Effector CD4-positive, alpha-beta T cell (primary cell): Measurements from ENCODE around the gene PLK3.
A peak's percentile ranks its signal among the peaks of the same experiment; 100 is the strongest.
"Not testable (repeated sequence)": the region's sequence is repeated elsewhere in the genome, so short reads cannot be mapped to it uniquely, and the experiment has no call there.

Source experiments
- DNase-seq: peaks from one replicate; pipeline ENCODE4 v3.0.0-alpha.2; 2020

PLK3 gene

DNA sequence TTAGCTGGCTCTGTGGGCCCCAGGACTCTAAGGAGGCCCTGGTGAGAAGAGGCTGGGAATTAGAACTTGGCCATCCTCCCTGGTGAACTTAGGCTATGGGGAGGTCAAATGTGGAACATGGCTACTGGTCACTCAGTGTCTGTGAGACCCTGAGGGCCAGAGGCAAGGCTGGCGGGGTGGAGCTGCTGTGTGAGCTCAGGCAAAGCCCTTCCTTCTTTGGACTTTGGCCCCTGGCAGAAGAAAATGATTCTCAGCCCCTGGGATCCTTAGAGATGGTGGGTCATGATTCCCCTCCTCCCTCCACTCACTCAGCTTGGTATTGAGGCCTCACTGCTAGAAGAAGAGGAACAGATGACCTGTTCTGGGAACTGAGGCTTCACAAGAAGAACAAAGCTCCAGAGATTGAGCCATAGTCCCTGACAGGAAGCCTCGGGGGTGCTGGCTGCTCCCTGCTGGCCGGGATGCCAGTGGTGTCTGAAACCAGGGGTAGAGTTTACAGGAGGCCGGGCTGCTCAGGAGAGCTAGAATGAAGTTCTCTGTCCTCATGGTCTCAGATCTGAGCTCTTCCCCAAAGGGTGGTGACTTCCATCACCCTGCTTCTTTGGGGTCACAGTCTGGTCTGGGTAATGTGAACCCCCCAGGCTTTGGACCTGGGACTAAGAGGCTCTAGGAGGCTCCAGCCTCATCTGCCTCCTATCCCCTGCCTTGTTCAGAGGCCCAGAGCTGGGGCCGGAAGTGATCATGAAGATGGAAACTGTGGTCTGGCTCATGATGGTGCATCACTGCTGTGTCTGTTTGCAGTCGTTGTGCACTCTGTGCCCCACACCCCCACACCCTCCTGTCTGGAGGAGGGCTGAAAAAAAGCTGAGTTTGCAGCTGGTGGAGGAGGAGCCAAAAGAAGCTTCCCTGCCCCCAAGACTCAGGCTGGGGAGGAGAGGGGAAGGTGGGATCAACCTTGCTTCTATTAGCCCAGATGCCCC lies 9.1 kb downstream of the PLK3 start:
- peak; percentile 86 for DNase-seq

DNA sequence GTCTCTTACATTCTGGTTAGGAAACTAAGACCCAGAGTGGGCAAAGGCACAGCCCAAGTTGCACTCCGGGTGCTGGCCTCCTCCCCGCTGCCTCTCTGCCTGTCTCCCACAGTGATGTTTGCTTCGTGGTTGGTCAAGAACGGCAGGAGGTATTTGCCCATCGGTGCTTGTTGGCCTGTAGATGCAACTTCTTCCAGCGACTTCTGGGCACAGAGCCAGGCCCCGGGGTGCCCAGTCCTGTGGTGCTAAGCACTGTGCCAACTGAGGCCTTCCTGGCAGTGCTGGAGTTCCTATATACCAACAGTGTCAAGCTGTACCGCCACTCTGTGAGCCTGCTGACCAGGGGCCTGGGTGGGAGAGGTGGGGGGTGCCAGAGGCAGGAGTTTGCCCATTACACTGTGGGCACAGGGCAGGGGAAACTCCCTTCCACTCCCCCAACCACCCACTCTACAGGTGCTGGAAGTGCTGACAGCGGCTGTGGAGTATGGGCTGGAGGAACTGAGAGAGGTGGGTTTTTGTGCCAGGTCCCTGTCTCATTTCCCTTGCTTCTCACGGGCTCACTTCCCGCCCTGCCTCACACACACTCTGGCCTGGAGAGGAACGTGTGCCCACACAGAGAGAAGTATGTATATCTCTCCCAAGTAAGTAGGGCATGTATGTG lies 10.1 kb downstream of the PLK3 start:
- DNase-seq, result peak; percentile 28

DNA sequence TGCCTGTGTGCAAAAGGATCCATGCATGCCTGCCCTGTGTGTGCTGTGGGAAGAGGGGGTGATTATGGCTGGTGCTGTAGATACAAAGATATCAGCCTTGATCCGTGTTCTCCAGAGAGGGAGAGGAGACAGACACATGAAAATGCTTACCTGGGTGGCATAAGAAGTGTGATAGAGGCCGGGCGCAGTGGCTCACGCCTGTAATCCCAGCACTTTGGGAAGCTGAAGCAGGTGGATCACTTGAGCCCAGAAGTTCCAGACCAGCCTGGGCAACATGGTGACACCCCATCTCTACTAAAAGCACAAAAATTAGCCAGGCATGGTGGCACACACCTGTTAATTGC lies 10.6 kb downstream of the PLK3 start:
- DNase-seq, result not testable (repeated sequence)

DNA sequence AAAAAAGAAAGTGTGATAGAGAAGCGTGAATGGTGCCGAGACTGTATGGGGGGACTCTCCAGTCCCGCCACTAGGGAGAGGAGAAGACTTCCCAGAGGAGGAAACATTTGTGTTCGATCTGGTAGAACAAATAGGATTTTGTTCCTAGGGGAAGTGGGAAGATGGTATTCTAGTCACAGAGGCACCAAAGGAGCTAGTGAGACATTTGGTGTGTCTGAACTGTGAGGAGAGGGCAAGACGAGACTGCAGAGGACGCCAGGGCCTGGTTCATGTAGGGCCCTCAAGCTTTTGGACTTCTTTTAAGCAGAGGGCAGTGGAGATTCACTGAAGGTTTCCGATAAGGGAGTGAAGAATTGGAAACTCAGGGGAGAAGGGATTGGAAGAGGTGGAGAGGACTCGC lies 11.1 kb downstream of the PLK3 start:
- DNase-seq, result no peak

DNA sequence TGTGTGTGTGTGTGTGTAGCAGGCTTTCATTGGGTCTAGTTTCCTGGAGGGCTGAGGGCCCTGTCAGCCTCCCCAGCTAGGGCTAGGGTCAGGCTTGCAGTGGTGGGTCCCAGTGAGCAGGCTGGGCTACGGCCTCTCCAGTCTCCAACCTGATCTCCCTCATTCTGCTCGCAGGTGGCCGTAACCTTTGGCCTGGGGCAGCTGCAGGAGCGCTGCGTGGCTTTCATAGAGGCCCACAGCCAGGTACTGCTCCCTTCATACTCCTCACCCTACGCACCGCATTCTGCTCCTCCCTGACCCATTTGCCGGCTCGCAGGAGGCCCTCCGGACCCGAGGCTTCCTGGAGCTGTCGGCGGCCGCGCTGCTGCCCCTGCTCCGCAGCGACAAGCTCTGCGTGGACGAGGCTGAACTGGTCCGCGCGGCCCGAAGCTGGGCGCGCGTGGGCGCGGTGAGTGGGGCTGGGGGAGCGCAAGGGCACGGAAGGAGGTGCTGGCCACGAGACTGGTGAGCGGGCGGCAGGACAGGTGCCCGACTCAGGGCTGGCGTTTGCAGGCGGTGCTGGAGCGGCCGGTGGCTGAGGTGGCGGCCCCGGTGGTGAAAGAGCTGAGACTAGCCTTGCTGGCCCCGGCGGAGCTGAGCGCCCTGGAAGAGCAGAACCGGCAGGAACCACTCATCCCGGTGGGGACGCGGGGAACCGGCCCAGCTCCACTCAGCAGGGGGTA lies 12.8 kb downstream of the PLK3 start:
- DNase-seq, result no peak

DNA sequence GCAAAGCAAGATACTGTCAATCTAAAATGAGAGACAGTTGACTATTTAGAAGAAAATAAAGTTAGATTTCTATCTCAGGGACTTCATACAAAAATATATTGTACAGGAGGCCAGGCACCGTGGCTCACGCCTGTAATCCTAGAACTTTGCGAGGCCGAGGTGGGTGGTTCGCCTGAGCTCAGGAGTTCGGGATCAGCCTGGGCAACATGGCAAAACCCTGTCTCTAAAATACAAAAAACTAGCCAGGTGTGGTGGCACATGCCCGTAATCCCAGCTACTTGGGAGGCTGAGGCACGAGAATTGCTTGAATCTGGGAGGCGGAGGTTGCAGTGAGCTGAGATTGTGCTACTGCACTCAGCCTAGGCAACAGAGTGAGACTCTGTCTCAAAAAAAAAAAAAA lies 15.7 kb downstream of the PLK3 start:
- DNase-seq, result not testable (repeated sequence)

DNA sequence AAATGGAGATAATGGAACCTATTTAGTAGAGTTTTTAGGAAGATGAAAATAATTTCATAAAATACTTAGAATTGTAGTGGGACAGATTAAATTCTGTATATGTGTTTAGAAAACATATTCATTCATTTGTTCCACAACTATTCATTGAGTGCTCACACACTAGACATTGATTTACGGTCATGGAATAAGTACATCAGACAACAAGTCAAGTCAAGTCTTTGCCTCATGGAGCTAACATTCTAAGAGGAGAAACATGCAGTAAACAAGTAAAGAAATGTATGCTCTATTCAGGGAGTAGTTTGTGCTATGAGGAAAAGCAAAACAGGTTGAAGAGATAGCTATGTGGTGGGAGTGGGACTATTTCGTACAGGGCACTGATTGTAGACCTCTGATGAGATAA lies 17.1 kb downstream of the PLK3 start:
- no peak for DNase-seq

DNA sequence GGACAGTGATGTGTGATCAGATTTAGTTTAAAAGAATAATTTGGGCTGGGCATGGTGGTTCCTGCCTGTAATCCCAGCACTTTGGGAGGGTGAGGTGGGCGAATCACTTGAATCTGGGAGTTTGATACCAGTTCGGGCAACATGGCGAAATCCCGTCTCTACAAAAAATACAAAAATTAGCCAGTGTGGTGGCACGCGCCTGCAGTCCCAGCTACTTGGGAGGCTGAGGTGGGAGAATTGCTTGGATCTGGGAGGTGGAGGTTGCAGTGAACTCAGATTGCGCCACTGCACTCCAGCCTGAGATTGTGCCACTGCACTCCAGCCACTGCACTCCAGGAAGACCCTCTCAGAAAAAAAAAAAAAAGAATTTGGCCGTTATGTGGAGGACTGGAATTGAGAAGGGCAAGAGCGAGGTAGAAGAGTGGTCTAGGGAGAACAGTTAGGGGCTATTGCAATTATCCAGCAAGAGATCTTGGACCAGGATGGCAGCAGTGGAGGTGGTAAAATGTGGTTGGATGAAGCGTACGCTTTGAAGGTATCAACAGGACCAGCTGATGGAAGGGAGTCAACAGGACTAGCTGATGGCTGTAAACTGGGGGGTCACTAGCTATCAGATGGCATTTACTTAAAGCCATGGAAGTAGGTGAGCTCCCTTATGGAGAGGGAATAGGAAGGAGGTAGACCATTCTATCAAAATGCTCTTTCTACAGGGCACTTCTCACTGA lies 17.8 kb downstream of the PLK3 start:
- DNase-seq, result no peak

DNA sequence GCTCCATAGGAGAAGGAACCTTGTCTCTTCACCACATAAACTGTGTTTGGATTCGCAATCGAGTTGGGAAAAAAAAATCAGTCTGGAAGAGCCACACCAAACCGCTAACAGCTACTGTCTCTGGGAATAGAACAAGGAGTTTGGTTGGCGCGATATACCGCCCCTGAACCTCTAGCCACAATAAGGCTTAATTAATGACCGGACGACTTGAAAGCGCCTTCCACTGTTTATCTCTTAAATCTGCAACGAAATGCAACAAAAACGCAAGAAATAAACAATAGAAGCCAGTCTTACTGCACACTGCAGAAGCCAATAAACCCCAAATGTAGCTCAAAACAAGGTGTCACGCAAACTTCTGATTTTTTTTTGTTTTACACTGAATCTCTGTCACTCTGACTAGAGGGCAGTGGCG lies 19.0 kb downstream of the PLK3 start:
- no peak for DNase-seq

DNA sequence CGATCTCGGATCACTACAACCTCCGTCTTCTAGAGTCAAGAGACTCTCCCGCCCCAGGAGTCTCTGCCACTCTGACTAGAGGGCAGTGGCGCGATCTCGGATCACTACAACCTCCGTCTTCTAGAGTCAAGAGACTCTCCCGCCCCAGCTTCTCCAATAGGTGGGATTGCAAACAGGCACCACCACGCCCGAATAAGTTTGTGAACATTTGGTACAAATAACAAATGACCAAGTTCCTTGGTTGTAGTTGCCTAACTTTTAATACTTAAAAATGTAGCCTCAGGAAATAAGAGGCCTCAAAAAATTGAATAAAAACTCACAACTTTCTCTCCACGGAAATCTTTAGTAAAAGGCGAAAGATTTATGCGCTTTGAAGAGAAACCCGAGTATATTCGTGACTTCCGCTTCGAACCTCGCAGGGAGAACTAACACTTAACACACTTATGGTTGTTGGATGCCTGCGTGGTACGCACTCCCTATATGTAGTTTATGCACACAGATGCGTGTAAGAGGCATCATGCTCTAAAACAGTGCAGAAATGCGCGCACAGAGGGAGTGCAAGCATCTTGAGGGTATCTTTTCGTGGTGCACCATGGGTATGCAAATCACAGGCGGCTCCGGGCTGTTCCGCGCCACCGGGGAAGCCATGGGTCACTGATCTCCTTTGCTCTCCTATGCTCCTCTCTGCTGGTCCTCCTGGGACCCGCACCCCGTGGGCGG lies 19.6 kb downstream of the PLK3 start:
- peak; percentile 73 for DNase-seq

DNA sequence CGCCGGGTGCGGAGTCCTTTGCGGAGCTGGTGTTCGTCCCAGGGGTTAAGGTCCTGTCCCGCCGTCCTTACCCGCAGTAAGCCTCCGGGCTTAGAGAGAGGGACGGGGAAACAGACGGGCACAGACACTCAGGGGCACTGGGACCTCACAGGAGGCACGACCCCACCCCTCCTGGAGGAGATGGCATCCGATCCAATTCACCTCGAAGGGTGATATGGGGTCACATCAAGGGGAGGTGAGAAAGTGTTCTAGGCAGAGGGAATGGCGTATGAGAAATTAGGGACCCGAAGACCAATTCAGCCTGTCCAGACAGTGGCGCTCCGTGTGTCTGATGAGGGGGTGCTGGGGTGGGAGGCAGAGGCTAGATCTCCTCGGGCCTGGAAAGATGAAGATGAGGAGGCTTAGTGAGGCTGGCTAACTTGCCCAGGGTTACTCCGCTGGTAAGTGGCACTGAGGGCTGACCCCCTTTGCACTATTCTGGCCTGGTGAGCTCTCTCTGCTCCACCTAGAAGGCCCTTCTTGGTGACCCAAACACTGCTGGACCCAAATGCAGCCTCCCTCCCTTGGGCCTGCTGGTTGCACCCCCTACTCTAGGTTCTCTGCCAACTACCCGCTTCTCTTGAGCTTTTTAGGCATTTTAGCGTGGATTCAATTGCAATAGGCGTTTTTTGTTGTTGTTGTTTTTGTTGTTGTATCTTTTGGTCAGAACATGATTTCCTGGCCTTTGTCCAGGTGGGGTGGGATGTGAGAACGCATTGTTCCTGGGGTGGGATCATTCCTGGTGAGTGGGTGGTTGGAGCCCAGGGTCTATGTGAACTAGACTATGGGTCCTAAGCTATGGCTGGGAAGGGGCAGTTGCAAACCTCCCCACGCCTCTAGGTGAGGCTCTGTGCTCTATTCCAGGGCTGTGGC lies 20.4 kb downstream of the PLK3 start:
- no peak for DNase-seq

DNA sequence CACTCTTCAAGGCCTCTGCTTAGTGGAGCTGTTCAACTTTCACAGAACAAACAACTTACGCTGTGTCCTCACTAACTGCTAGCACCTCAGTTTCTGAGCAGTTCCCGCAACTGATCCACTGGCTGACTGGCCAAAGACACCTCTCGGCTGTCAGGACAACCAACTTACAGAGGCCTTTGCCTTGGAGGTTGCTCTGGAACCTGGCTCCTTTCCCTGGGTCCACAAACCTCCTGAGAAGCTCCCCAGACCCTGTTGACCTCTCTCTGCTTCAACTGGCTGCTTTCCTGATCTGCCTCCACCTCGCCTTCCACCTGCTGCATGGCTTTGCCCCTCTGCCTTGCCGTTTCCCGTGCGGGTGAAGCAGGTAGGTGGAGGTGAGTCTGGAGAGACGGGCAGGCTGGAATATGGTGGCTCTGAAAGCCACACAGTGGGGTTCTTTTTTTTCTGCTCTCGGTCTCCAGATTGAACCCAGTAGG lies 21.1 kb downstream of the PLK3 start:
- no peak for DNase-seq

DNA sequence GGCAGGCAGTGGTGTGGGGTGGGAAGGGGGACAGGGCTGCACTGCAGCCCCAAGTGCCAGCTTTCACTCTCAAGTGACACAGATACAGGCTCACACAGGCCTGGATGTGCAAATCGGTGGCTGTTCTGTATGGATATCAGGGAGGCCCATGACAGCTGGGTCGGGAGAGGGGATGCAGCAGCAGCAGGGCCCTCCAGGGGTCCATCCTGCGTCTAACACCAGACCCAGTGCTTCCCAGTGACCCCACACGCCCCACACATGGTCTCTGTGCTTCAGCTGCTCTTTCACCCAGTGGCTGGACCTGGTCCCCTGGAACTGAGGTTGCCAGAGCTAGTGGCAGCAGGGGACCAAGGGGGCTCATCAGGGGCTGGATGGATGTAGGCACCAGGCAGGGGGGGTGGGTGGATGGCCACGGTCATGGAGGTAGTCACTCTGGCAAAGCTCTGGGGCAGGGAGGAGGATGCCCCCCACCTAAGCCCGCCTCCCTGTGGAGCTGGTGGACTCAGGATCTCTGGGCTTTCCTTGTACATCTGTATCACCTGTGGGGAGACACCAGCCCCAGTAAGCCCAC lies 22.0 kb downstream of the PLK3 start:
- DNase-seq, result no peak

DNA sequence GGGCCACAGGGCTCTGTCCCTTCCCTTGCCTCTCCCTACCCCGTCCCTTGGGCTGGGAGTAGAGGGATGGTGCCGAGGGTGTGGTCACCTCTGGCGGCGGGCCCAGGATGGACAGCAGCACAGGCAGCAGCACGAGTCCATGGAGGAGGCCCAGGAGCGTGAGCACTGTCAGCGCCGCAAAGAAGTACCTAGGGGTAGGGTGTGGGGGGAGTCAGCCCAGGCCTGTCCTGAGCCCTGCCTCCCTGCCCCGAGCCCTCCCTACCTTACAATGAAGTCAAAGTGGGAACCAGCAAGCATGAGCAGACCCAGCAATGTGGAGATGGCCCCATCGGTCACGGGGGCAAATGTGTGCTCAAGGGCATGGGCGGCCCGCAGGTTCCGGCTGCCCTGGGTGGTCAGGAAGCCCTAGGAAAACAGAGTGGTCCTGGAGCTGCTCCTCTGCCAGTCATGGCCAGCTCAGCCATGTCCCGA lies 22.8 kb downstream of the PLK3 start:
- DNase-seq, result no peak

DNA sequence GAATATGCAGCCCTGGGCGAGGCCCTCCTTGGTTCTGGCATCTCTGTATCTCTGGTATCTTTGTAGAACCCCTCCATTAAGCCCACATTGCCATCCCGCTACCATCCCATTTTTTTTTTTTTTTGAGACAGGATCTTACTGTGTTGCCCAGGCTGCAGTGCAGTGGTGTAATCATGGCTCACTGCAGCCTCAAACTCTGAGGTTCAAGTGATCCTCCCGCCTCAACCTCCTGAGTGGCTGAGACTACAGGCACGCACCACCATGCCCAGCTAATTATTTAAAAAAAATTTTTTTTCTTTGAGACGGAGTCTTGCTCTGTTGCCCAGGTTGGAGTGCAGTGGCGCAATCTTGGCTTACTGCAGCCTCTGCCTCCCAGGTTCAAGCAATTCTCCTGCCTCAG lies 24.2 kb downstream of the PLK3 start:
- not testable (repeated sequence) for DNase-seq

DNA sequence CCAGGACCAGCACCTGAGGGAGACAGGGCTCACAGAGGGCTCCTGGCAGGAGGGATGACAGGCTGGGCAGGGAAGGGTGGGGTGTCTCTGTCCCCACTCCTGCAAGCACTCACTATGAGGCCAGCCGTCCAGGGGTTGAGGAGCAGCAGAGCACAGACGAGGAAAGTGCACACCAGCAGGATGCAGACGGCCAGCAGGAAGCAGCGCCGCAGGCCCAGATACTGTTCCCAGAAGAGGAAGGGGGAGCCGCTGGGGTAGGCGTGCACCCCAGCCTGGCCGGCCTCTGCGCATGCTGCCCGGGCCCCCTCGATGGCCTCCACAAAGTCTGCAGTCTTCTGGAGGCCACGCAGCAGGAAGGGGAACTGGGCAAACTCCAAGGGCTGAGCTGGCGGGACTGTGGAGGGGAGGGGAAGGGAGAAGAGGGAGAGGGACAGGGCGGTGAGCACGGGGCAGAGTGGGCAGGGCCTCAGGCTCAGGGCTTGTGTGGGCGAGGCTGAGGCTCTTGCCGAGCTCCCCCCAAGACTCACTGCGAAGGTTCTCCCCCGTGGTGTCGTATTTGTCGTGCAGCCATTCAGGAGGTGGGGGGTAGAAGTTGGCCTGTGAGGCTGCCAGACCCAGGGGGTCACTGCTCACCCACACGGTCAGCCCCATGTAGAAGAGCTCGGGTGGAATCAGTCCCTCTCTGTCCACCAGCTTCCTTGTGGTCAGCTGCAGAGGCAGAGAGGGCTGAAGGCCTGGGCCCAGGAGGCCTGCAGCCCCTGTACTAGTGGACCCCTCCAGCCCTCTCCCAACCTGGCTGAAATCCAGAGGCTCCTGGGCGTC lies 26.4 kb downstream of the PLK3 start:
- no peak for DNase-seq

DNA sequence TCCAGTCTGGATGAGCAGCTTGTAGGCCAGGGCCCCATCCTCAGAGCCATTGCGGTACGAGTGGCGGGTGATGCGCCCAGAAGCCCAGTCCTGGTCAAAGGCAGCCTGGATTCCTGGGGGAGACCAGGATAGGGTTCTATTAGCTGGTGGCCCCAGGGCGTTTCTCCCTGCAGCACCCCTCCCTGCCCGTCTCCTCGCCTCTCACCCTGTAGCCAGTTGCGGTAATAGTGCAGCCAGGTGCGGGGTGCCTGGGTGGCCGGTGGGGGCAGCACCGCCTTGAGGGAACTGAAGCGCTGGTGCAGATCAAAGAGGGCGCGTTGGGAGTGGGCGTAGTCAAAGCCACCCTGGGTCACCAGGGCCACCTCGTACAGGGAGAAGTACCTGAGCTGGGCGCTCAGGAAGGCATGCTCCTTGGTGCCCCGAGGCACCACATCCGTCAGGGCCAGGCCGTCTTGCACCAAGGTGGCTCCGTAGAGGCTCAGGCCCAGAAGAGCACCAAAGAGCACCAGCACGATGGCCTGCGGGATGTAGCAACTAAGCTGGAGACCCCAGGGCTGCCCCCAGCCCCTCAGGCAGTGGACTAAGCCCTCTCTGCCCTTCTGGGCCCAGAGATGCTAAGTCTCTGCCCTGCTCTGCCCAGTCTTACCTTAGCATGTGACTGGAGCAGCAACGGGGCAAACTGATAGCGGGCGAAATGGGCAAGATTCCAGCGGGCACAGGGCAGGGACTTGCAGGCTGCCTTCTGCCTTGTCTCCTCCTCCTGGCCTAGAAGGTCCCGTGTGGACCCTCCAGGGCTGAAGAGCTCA lies 27.2 kb downstream of the PLK3 start:
- no peak for DNase-seq

DNA sequence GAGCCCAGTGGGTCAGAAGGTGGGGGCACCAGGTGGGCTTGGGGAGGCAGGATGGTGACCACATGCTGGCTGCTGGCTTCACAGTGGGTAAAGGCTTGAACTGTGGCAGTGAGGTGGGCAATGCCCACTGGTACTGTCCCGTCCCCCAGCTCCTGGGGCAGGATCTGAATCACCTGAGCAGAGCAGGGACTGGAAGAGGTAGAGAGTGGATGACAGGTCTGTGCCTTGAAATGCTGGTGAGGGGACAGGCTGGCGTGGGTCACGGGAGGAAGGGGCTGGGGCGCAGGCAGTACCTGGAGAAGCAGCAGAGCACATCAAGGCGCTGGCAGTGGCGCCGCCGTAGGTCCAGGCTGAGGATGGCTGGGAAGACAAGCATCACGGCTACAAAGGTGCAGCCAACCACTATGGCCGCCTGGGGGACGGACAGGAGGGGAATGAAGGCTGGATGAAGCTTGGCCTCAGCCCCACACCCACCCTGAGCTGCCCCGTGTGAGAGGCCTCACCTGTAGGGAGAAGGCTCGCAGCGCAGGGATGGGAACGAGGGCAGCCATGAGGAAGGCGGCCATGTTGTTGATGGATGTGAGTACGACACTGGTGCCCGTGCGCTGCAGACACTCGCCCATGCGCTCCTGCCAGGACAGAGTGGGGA lies 27.9 kb downstream of the PLK3 start:
- no peak for DNase-seq
